HAP-1 (cell line): ENCODE results near the gene SUPT5H.

Experiments used
- DNase-seq, 2 experiments: peaks; one replicate each; pipeline ENCODE4 v3.0.0-alpha.2; 2016 to 2020; ENCODE audit warnings: low spot score in 2 of 2
- H3K27me3 ChIP-seq: fragments of 250-450 bp; sonication (Bioruptor Pico); 2 replicates; pipeline ENCODE4 v1.5.1; 2020; ENCODE audit warnings: low read depth, mild to moderate bottlenecking, moderate library complexity
- H3K36me3 ChIP-seq: fragments of 250-450 bp; sonication (Bioruptor Pico); replicated peaks from 2 replicates; pipeline ENCODE4 v1.5.1; 2020; ENCODE audit warnings: mild to moderate bottlenecking
- H3K4me1 ChIP-seq: fragments of 250-450 bp; sonication (Bioruptor Pico); 2 replicates; pipeline ENCODE4 v1.5.1; 2020; ENCODE audit warnings: mild to moderate bottlenecking
- H3K4me3 ChIP-seq: fragments of 250-450 bp; sonication (Bioruptor Pico); 2 replicates; pipeline ENCODE4 v1.5.1; 2020; ENCODE audit warnings: mild to moderate bottlenecking, moderate library complexity
- H3K9me3 ChIP-seq: fragments of 250-450 bp; sonication (Bioruptor Pico); 2 replicates; pipeline ENCODE4 v1.5.1; 2020; ENCODE audit warnings: mild to moderate bottlenecking, moderate library complexity
- in situ Hi-C: fragments of 300-500 bp; cut with MboI; formaldehyde crosslinking; loops from 3 replicates; pipeline ENCODE4 v1.14.3; 2020; ENCODE audit warnings: low sequenced_read_pairs, inconsistent platforms, mixed read lengths

SUPT5H gene

GRCh38 chr19:39405958-39406655 is 39.3 kb upstream of the SUPT5H start:
- Histone ChIP-seq H3K9me3 (no peaks in the 10 kb centered on the region), H3K27me3 (no peaks in the 10 kb centered on the region), H3K4me1 (peaks cover 34% of the 10 kb centered on the region), H3K4me3 (peak overlapping the region; percentile 94), H3K36me3 (peaks cover 7% of the 10 kb centered on the region)
- no peak for DNase-seq
- in situ Hi-C loops: no loop called here

DNA sequence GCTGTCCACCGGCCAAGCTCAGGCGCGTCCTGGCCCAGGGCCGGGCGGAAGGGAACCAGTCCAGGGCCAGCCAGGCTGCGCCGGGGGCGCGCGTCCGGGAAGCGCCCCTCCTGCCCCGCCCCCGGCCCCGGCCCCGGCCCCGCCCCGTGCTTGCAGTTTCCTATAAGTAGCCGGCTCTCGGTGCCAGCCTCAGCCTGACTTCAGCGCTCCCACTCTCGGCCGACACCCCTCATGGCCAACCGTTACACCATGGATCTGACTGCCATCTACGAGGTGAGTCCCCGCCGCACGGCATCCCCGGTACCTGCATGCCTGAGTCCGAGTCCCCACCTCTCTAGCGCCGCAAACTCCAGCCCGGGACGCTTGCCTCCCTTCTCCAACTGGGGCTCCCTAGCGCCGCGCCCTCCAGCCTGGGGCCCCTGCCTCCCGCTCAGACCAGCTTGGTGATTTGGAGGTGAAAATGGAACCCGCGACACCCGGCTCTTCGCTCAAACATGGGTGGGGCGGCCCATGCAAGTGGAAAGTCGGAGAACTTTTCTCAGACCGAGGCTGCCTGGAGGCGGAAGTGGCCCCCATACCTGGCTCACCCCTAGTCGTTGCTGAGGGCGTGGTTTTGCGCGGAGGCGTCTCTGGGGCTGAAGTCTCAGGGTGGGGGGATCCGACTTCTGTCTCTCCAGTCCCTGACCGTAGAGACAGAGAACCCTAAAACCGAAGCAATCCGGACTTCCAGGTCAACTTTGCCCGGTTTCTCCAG is 38.5 kb upstream of the SUPT5H start, which contains the start of gene ZFP36:
TSS of gene ZFP36 (plus strand) at position 192 of the 754 bp plus-strand sequence. CDS start at position 250, 58 bp downstream.
- Histone ChIP-seq H3K9me3 (no peaks in the 10 kb centered on the region), H3K4me1 (peaks cover 41% of the 10 kb centered on the region)
- in situ Hi-C loops: no loop called here

GRCh38 chr19:39407410-39407659 is 38.0 kb upstream of the SUPT5H start:
- no peaks in the 10 kb centered on the region for H3K9me3 ChIP-seq
- in situ Hi-C loops: no loop called here
- DNase-seq: no peak
- peak overlapping the region; percentile 94 for H3K4me3 ChIP-seq
- no peaks in the 10 kb centered on the region for H3K27me3 ChIP-seq
- H3K36me3 ChIP-seq: peaks cover 7% of the 10 kb centered on the region
- peaks cover 38% of the 10 kb centered on the region for H3K4me1 ChIP-seq

More for the DNA sequence above, 38.5 kb upstream of the SUPT5H start, which contains the start of gene ZFP36:
- Histone ChIP-seq H3K27me3 (no peaks in the 10 kb centered on the region), H3K4me3 (peak within 1 kb of the TSS; percentile 94), H3K36me3 (peaks cover 7% of the 10 kb centered on the region)
- peak; percentile 58 to 88 for DNase-seq

DNA sequence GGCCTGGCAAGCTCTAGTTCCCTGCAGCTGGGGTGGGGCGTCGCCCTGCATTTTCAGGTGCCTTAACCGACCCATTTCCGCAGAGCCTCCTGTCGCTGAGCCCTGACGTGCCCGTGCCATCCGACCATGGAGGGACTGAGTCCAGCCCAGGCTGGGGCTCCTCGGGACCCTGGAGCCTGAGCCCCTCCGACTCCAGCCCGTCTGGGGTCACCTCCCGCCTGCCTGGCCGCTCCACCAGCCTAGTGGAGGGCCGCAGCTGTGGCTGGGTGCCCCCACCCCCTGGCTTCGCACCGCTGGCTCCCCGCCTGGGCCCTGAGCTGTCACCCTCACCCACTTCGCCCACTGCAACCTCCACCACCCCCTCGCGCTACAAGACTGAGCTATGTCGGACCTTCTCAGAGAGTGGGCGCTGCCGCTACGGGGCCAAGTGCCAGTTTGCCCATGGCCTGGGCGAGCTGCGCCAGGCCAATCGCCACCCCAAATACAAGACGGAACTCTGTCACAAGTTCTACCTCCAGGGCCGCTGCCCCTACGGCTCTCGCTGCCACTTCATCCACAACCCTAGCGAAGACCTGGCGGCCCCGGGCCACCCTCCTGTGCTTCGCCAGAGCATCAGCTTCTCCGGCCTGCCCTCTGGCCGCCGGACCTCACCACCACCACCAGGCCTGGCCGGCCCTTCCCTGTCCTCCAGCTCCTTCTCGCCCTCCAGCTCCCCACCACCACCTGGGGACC is 37.6 kb upstream of the SUPT5H start:
- no peaks in the 10 kb centered on the region for H3K9me3 ChIP-seq
- in situ Hi-C loops: no loop called here
- DNase-seq: no peak
- peak overlapping the region; percentile 94 for H3K4me3 ChIP-seq
- peaks cover 35% of the 10 kb centered on the region for H3K4me1 ChIP-seq
- H3K36me3 ChIP-seq: peaks cover 7% of the 10 kb centered on the region
- H3K27me3 ChIP-seq: no peaks in the 10 kb centered on the region

- peak overlapping the region; percentile 94 for H3K4me3 ChIP-seq
- H3K9me3 ChIP-seq: no peaks in the 10 kb centered on the region
- H3K27me3 ChIP-seq: no peaks in the 10 kb centered on the region
- H3K4me1 ChIP-seq: peaks cover 32% of the 10 kb centered on the region
- peaks cover 10% of the 10 kb centered on the region for H3K36me3 ChIP-seq
- peak; percentile 16 to 41 for DNase-seq
- in situ Hi-C loops: no loop called here
Observed at GRCh38 chr19:39408392-39409207, 36.8 kb upstream of the SUPT5H start.

DNA sequence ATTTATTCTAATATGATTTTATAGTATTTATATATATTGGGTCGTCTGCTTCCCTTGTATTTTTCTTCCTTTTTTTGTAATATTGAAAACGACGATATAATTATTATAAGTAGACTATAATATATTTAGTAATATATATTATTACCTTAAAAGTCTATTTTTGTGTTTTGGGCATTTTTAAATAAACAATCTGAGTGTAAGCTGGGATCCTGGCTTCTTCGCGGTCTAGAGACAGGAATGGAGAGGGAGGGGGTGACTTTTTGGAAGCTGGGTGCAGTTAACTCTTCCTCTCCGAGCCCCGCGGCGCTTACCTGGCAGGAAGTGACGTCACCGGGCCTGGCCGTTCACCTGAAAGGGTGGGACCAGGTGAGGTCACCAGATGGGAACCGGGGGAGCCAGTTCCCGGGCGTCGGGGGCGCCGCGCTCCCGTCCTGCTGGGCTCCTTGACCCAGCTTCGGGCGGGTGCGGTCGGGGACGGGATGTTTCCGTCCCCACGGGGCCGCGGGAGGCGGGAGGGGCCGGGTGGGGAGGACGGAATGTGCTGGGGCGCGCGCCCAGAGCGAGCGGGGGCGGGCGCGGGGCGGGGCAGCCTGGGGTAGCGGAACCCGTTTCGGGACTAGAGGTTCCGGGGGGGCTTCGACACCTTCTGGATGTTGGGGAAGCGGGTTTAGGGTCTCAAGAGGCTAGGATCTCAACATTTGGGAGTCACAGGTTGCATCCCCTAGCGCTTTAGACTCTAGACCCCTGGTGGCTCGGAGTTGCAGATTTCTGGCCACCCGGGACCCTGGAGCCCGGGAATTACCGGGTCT is 36.0 kb upstream of the SUPT5H start:
- in situ Hi-C loops: loop anchor here (10.0 kb wide), 1 partner anchor 295 kb away; no protein-coding TSS in a partner anchor
- Histone ChIP-seq H3K27me3 (no peaks in the 10 kb centered on the region), H3K4me1 (peaks cover 30% of the 10 kb centered on the region), H3K9me3 (no peaks in the 10 kb centered on the region), H3K36me3 (peaks cover 10% of the 10 kb centered on the region), H3K4me3 (peak overlapping the region; percentile 50)
- peak; percentile 11 to 68 for DNase-seq

DNA sequence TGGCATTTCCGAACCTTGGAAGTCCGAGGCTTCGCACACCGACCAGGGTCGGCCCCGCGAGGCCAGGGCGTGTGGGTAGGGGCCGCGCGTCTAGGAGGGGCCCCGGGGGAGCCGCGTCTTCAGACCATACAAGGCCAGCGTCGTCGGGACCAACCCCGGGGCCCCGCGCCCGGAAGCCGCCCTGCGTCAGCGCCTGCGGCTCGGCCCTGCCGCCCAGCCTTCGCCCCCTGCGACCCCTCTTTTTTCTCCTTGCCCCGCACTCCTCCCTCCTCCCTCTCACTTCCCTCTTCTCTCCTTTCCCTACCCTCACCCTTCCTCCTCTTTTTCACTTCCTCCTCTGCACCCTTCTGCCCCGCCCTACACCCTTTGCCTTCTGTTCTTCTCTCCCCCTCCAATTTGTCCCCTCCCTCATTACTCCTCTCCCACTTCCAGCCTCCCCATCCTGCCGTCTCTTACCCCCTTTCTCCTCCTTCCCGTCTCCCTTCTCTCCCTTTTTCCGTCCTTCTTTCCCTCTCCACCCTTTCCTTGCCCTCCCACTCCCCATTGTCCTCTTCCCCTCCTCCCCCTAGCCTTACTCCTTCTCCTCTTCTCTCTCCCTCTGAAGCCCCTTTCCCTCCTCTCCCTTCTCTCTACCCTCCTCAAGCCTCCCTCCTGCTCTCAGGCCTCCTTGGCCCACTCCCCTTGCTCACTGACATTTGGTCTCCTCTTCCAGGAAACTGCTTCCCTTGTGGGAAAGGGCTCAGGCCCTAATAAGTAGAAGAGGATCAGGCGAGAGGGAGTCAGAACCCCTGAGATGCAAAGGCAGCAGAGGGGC is 35.2 kb upstream of the SUPT5H start:
- peak in 1 of 2 experiments; percentile 61 for DNase-seq

GRCh38 chr19:39410831-39411080 is 34.6 kb upstream of the SUPT5H start:
- in situ Hi-C loops: loop anchor here (10.0 kb wide), 1 partner anchor 296 kb away; no protein-coding TSS in a partner anchor
- Histone ChIP-seq H3K36me3 (peaks cover 14% of the 10 kb centered on the region), H3K9me3 (no peaks in the 10 kb centered on the region), H3K27me3 (no peaks in the 10 kb centered on the region), H3K4me1 (peaks cover 32% of the 10 kb centered on the region), H3K4me3 (no peak overlapping the region)
- no peak for DNase-seq

More for the DNA sequence above, 35.2 kb upstream of the SUPT5H start:
- in situ Hi-C loops: loop anchor here (10.0 kb wide), 1 partner anchor 295 kb away; no protein-coding TSS in a partner anchor
- H3K4me1 ChIP-seq: peaks cover 32% of the 10 kb centered on the region
- peaks cover 14% of the 10 kb centered on the region for H3K36me3 ChIP-seq
- H3K9me3 ChIP-seq: no peaks in the 10 kb centered on the region
- no peaks in the 10 kb centered on the region for H3K27me3 ChIP-seq
- H3K4me3 ChIP-seq: peak overlapping the region; percentile 50

DNA sequence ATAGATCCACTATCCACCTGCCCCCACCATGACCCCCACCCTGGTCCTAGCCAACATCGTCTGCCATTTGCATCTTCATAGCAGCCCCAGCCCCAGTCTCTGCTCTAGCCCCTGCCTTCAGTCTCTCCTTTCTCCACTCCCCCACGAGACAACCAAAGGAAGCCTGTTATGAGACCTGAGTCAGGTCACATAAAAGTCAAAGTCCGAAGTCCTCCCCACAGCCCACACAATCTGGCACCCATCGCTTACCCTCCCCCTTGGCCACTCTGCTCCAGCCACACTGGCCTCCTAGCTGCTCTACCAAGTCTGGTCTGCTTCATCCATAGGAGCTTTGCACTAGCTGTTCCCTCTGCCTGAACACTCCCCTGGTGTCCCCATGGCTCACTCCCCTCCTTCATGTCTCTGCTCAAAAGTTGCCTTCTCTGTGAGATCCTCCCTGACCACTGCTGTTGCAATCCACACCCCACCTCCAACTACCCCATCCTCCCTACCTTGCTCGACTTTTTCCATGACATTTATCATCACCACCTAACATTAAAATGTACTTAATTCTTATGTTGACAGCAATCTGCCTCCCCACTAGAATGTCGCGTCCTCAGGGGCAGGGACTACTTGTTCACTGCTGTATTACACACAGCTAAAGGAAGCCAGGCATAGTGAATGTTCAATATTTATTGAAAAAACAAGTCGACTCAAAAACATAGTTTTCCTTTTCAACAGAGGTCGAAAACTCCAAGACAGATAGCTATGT is 34.1 kb upstream of the SUPT5H start:
- H3K9me3 ChIP-seq: no peaks in the 10 kb centered on the region
- H3K36me3 ChIP-seq: peaks cover 14% of the 10 kb centered on the region
- peak overlapping the region; percentile 98 for H3K4me3 ChIP-seq
- peaks cover 32% of the 10 kb centered on the region for H3K4me1 ChIP-seq
- H3K27me3 ChIP-seq: no peaks in the 10 kb centered on the region
- no peak for DNase-seq
- in situ Hi-C loops: loop anchor here (10.0 kb wide), 1 partner anchor 296 kb away; no protein-coding TSS in a partner anchor

GRCh38 chr19:39411832-39412099 is 33.6 kb upstream of the SUPT5H start:
- Histone ChIP-seq H3K4me3 (peak overlapping the region; percentile 98), H3K9me3 (no peaks in the 10 kb centered on the region), H3K4me1 (peaks cover 32% of the 10 kb centered on the region), H3K36me3 (peaks cover 16% of the 10 kb centered on the region), H3K27me3 (no peaks in the 10 kb centered on the region)
- DNase-seq: peak; percentile 80 to 95
- in situ Hi-C loops: loop anchor here (10.0 kb wide), 1 partner anchor 297 kb away; no protein-coding TSS in a partner anchor

GRCh38 chr19:39412100-39412866 is 33.1 kb upstream of the SUPT5H start, which contains the start of gene PLEKHG2:
PLEKHG2 (plus strand) TSS chr19:39412669; CDS start chr19:39414087, 1,418 bp downstream.
- no peaks in the 10 kb centered on the region for H3K27me3 ChIP-seq
- H3K9me3 ChIP-seq: no peaks in the 10 kb centered on the region
- peak within 1 kb of the TSS; percentile 98 for H3K4me3 ChIP-seq
- peaks cover 19% of the 10 kb centered on the region for H3K36me3 ChIP-seq
- peaks cover 32% of the 10 kb centered on the region for H3K4me1 ChIP-seq
- in situ Hi-C loops: loop anchor here (10.0 kb wide), 1 partner anchor 297 kb away; no protein-coding TSS in a partner anchor
- DNase-seq: peak; percentile 98 to 99
